ENCODE data around the gene FAM114A2.

FAM114A2 gene

DNA sequence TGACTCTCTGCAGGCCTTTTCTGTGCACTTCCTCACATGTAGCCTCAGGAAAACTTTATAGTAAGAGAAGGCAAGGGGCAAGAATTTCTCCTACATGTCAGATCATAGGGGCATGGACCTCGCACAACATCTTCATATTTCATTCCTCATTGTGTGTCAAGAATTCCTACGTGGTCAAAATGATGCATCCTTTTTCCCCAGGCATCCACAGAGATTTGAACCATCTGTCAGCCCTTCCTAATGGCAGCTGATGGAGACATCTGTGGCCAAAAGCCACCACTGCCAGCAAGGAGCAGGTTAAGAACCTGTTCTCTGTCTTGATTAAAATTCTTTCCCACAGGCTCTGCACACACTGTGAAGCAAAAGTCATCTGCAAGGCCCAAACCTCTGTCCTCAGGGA lies 42.5 kb upstream of the FAM114A2 start:
- H3K27ac Mint-ChIP-seq: no peak overlapping the region
- H3K36me3 Mint-ChIP-seq (ENCODE audit: low read depth): no peaks in the 10 kb centered on the region
- DNase-seq: no peak
- TF ChIP-seq, protein P1, sequence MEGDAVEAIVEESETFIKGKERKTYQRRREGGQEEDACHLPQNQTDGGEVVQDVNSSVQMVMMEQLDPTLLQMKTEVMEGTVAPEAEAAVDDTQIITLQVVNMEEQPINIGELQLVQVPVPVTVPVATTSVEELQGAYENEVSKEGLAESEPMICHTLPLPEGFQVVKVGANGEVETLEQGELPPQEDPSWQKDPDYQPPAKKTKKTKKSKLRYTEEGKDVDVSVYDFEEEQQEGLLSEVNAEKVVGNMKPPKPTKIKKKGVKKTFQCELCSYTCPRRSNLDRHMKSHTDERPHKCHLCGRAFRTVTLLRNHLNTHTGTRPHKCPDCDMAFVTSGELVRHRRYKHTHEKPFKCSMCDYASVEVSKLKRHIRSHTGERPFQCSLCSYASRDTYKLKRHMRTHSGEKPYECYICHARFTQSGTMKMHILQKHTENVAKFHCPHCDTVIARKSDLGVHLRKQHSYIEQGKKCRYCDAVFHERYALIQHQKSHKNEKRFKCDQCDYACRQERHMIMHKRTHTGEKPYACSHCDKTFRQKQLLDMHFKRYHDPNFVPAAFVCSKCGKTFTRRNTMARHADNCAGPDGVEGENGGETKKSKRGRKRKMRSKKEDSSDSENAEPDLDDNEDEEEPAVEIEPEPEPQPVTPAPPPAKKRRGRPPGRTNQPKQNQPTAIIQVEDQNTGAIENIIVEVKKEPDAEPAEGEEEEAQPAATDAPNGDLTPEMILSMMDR (IDR thresholded peaks at IDR 0.05): no peak
- no peak overlapping the region for H3K4me3 Mint-ChIP-seq
- peaks cover 38% of the 10 kb centered on the region for H3K4me1 Mint-ChIP-seq
- peaks cover 38% of the 10 kb centered on the region for H3K27me3 Mint-ChIP-seq (ENCODE audit: low read depth, poor library complexity)
- H3K9me3 Mint-ChIP-seq: no peaks in the 10 kb centered on the region

DNA sequence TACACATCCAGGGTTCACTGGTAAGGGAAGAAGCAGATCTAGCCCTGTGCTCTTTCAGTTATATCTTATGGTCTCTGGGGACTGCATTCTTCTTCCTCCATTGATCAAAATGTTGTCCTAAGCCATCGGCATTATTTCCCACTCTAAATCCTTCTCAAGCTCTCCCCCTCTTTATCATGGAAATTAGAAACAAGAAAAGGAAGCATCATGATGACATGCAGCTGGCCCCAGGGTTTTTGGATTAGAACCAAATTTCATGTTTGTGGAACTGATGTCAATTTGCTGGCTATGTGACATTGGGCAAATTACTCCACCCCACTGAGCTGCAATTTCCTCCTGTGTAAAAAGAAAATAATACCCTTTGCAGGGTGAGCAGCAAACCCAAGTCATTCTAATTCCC lies 39.6 kb upstream of the FAM114A2 start:
- Mint-ChIP-seq H3K36me3 (ENCODE audit: low read depth) (no peaks in the 10 kb centered on the region), H3K4me1 (peaks cover 12% of the 10 kb centered on the region)
- TF ChIP-seq, protein P1 (IDR thresholded peaks at IDR 0.05): no peak

DNA sequence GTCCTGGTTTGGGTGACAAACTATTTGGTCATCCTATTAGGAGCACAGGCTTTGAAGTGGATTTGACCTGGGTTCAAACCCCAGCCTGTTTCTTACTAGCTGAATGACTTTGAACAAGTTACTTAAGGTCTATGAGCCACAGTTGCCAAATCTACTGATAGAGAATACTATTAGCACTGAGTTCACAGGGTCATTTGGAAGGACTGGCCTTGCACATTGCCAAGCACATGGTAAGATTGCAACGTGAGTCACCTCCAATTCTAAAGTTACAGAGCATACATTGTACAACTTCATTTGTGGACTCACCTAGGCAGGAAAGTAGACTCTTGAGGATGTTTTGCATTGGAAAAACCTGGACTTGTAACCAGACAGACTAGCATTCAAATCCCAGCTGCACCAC lies 39.0 kb upstream of the FAM114A2 start:
- no peak overlapping the region for H3K4me3 Mint-ChIP-seq
- H3K9me3 Mint-ChIP-seq: no peaks in the 10 kb centered on the region
- TF ChIP-seq, protein P1 (IDR thresholded peaks at IDR 0.05): no peak
- H3K27ac Mint-ChIP-seq: no peak overlapping the region
- no peaks in the 10 kb centered on the region for H3K36me3 Mint-ChIP-seq (ENCODE audit: low read depth)
- no peak for DNase-seq
- peaks cover 18% of the 10 kb centered on the region for H3K4me1 Mint-ChIP-seq
- H3K27me3 Mint-ChIP-seq (ENCODE audit: low read depth, poor library complexity): peaks cover 45% of the 10 kb centered on the region

More for the DNA sequence above, 39.6 kb upstream of the FAM114A2 start:
- Mint-ChIP-seq H3K9me3 (no peaks in the 10 kb centered on the region), H3K4me3 (no peak overlapping the region), H3K27ac (no peak overlapping the region), H3K27me3 (ENCODE audit: low read depth, poor library complexity) (peaks cover 40% of the 10 kb centered on the region)
- DNase-seq: no peak

DNA sequence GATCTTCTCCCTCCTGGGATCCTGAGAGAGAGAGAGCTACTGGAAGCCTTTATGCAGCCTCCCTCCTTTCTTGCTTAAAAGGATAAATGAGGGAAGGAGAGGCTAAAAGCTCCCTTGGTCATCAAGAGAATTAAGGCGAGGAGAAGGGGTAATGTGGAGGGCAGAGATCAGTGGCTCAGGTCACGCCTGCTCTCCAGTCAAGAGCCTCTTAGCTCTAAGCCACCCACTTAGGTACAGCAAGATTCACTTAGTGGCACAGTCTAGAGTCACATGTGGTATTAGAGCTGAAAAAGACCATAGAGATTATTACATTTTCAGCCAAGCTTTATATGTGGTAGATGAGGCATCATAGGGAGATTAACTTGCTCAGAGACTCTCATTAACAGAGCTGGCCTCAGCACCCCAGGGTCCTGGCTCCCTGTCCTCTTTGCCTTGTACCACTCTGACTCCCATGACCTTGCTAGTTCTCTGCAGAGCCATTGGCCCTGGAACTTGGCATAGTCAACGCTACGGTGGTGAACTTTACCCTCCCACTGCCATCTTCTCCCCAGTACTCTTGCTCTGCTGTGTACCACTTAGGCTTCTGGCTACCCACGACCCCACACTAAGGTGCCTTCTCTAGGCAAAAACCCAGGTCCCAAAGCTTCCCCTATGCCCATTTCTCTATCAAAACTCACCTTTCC lies 37.7 kb upstream of the FAM114A2 start:
- Mint-ChIP-seq H3K9me3 (peaks cover 4% of the 10 kb centered on the region), H3K27me3 (ENCODE audit: low read depth, poor library complexity) (peaks cover 46% of the 10 kb centered on the region), H3K4me3 (no peak overlapping the region), H3K36me3 (ENCODE audit: low read depth) (peaks cover 4% of the 10 kb centered on the region), H3K27ac (no peak overlapping the region), H3K4me1 (peaks cover 31% of the 10 kb centered on the region)
- DNase-seq: no peak
- TF ChIP-seq, protein P1 (IDR thresholded peaks at IDR 0.05): no peak

DNA sequence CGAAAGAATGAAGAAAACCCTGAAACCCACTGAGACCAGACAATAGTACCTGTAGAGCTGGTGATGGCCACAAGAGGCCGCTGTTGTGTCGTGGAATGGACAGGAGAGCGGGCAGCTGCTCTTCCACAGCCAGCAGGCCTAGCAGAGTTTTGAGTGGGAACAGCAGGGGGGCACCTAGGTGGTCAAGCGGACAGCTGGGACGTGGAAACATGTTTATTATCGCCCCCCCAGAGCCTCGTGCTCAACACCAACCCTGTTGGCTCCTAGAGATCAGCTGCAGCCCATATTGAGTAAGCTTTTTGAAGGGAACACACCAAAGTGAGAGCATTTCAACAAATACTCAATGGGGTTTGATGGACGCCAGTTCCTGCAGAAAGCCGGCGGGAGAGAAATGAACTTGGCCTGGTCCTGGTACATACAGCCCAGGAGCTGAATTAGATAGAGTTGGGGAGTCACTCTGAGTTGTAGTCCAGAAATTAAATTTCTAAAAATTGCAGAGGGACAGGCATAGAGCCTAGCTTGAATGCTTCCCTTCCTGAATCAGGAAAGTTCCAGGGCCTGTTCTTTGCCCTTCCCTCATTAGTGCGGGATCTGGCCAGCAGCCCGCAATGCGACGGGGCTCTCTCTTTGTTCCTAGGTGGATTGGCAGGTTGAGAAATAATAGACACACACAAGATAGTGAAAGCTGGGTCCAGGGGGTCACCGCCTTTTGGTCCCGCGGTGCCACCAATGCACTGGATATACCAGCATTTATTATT lies 33.9 kb upstream of the FAM114A2 start:
- DNase-seq: peak; percentile 91
- Mint-ChIP-seq H3K4me1 (peaks cover 26% of the 10 kb centered on the region), H3K4me3 (no peak overlapping the region), H3K27me3 (ENCODE audit: low read depth, poor library complexity) (peaks cover 32% of the 10 kb centered on the region), H3K36me3 (ENCODE audit: low read depth) (peaks cover 29% of the 10 kb centered on the region), H3K9me3 (peaks cover 29% of the 10 kb centered on the region), H3K27ac (peak overlapping the region; percentile 43)
- TF ChIP-seq, protein P1 (IDR thresholded peaks at IDR 0.05): peak; percentile 95
